ENCODE data around the gene VENTX.

Gene VENTX

DNA sequence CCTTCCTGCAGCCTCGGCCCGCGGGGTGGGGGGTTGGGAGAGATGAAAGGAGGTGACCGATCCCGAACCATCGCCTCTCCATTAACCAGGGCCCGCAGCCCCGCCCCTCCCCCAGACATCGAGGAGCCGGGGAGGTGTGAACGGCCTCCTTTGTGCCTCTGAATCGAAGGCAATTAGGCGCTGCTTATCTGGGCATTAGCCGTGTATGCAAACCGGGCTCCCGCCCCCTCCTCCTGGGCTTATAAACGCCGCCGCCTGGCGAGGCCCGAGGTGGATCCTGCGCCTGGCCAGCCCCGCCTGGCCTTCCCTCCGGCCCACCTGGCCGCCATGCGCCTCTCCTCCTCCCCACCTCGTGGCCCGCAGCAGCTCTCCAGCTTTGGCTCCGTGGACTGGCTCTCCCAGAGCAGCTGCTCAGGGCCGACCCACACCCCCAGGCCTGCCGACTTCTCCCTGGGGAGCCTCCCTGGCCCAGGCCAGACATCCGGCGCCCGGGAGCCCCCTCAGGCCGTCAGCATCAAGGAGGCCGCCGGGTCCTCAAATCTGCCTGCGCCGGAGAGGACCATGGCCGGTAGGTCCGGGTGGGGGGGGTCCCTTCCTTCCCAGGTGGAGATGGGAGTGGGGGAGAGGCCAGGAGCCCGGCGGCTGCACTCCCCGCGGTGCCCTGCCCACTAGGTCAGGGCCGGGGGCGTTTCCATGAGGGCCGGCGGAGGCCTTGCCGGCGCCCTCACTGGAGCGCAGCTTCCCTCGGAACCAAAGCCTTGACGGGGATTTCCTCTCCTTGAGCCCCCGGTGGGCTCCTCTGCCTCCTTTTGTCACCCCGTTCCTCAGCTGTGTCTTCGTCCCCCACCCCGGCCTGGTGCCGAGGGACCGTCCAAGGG lies at the start of gene VENTX:
TSS of gene VENTX (plus strand) at position 268 of the 878 bp plus-strand sequence. CDS start at position 328, 60 bp downstream.
- no peak within 1 kb of the TSS for H3K4me3 ChIP-seq (ENCODE audit: low read depth, low read length)
- no peak for DNase-seq (ENCODE audit: low read depth)

DNA sequence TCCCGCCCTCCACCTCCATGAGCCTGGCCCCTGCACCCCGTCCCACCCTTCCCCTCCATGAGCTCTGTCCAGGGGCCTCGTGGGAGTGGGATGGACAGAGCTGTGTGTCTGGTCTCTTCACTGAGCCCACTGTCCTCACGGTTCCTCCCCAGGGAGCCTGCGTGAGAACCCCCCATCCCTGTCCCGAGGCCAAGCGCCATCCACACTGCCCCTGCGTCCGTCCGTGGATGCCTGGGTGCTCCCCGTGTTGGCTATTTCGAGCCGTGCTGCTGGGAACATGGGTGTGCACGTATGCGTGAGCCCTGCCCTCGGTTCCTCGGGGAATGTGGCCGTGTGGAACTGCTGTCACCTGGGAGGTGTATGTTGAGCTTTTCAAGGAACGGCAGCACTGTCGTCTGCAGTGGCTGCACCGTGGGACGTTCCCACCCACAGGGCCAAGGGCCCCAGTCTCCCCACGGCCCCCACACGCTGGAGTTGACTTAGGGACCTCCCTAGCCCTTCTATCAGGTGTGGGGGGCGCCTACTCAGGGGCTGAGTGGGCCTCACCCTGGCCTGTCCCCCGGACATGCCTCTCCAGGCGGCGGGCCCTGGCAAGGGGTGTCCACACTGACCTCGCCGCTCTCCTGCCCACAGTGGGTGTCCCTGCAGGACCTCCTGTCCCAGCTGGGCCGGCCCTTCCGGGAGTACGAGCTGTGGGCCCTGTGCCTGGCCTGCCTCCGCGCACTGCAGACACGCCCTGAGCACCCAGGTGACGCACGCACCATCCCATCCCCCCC lies 49.6 kb upstream of the VENTX start:
- no peak overlapping the region for H3K4me3 ChIP-seq (ENCODE audit: low read depth, low read length)
- no peak for DNase-seq (ENCODE audit: low read depth)

GRCh38 chr10:133189256-133189655 lies 48.4 kb upstream of the VENTX start:
- no peak for DNase-seq (ENCODE audit: low read depth)

GRCh38 chr10:133189726-133190125 lies 47.9 kb upstream of the VENTX start:
- DNase-seq (ENCODE audit: low read depth) = no peak
- no peak overlapping the region for H3K4me3 ChIP-seq (ENCODE audit: low read depth, low read length)

More at GRCh38 chr10:133189256-133189655, 48.4 kb upstream of the VENTX start:
- no peak overlapping the region for H3K4me3 ChIP-seq (ENCODE audit: low read depth, low read length)

DNA sequence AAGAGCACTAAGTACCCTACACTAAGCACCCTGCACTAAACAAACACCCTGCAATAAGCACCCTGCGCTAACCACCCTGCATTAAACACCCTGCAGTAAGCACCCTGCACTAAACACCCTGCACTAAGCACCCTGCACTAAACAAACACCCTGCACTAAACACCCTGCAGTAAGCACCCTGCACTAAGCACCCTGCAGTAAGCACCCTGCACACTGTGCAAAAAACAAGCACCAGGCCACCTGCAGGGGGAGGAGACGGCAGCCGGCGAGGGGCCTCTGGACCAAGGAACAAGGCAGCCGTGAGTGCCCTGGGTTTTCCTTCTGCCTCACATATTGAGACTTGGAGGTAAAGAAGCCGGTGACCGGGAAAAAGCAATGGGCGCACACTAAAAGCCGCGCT lies 47.4 kb upstream of the VENTX start:
- H3K4me3 ChIP-seq (ENCODE audit: low read depth, low read length) = no peak overlapping the region
- no peak for DNase-seq (ENCODE audit: low read depth)

GRCh38 chr10:133191651-133192050 lies 46.0 kb upstream of the VENTX start:
- no peak overlapping the region for H3K4me3 ChIP-seq (ENCODE audit: low read depth, low read length)
- no peak for DNase-seq (ENCODE audit: low read depth)

GRCh38 chr10:133194151-133194550 lies 43.5 kb upstream of the VENTX start:
- DNase-seq (ENCODE audit: low read depth) = no peak
- no peak overlapping the region for H3K4me3 ChIP-seq (ENCODE audit: low read depth, low read length)

DNA sequence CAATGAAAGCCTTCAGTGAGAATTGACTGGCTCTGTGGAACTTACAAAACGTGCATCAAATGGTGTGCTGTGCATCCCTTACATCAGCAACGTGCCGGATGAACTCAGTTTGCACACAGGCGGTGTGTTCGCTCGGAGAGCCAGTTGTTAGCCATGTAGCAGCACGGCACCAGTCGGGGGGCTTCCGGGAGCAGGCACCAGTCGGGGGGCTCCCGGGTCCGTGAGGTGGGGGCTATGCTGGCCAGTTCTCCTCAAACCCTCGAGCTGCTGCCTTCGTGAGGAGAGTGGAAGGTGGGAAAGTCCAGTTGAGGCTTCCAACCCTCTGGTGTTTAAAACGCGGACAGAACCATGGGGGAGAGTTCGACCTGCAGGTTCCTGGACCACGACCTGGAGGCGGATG lies 42.6 kb upstream of the VENTX start:
- no peak for DNase-seq (ENCODE audit: low read depth)

DNA sequence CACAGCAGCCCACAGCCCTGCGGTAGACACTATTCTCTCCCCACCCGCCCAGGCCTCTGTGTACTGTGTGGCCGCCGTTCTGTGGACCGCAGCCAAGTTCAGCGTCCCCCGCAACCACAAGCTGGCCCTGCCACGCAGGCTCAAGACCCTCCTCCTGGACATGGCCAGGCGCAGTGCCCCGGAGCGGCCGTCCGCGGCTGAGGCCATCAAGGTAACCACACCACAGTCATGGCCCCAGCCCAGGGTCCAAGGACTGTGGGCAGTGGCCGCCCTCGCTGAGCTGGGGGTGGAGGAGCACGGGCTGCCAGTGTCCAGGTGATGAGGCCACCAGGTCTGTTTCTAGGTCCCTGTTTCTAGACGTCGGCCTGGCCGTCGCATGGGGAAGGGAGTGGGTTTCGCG lies 42.0 kb upstream of the VENTX start:
- no peak for DNase-seq (ENCODE audit: low read depth)
- no peak overlapping the region for H3K4me3 ChIP-seq (ENCODE audit: low read depth, low read length)

More for the DNA sequence above, 42.6 kb upstream of the VENTX start:
- no peak overlapping the region for H3K4me3 ChIP-seq (ENCODE audit: low read depth, low read length)

GRCh38 chr10:133196221-133196915 lies 41.3 kb upstream of the VENTX start:
- no peak overlapping the region for H3K4me3 ChIP-seq (ENCODE audit: low read depth, low read length)
- DNase-seq (ENCODE audit: low read depth) = no peak

- no peak overlapping the region for H3K4me3 ChIP-seq (ENCODE audit: low read depth, low read length)
- no peak for DNase-seq (ENCODE audit: low read depth)
Measured at GRCh38 chr10:133196936-133197758, 40.5 kb upstream of the VENTX start.

GRCh38 chr10:133197786-133198185 lies 39.9 kb upstream of the VENTX start:
- H3K4me3 ChIP-seq (ENCODE audit: low read depth, low read length) = no peak overlapping the region
- DNase-seq (ENCODE audit: low read depth) = no peak

GRCh38 chr10:133198206-133198605 lies 39.4 kb upstream of the VENTX start:
- DNase-seq (ENCODE audit: low read depth) = no peak
- no peak overlapping the region for H3K4me3 ChIP-seq (ENCODE audit: low read depth, low read length)

DNA sequence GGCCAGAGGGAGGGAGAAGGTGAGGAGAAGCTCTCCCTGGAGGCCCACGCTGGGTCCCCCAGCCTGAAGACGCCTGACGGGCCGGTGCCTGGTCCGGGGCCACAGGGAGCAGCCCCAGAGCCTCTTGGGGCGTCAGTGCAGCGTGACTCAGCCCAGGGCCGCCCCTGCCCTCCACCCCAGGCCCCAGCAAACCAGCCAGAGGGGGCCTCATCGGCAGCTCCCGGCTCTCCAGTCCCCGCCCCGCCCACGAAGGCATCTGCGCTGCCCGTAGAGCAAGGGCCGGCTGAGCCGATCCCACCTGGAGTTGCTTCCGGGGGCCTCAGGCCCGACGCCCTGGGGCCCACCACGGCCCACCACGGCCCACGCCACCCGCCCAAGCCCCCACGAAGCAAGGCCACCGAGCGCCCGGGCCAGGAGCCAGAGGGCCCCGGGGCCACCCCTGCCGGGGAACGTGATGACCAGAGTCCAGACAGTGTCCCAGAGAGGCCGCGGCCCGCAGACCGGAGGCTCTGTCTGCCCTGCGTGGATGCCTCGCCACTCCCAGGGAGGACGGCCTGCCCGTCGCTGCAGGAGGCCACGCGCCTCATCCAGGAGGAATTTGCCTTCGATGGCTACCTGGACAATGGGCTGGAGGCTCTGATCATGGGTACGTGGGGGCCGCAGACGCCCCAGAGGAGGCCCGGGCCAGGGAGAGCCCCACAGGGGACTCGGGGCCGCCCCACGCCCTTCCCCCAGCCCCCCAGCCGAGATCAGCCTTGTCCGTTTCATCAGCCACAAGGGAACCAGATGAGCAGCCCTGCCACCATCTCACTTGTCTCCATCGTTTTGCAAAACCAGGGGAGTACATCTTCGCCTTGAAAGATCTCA lies 38.8 kb upstream of the VENTX start:
- no peak overlapping the region for H3K4me3 ChIP-seq (ENCODE audit: low read depth, low read length)
- no peak for DNase-seq (ENCODE audit: low read depth)

GRCh38 chr10:133199488-133199885 lies 38.2 kb upstream of the VENTX start:
- no peak overlapping the region for H3K4me3 ChIP-seq (ENCODE audit: low read depth, low read length)
- DNase-seq (ENCODE audit: low read depth) = no peak

GRCh38 chr10:133199992-133200611 lies 37.6 kb upstream of the VENTX start:
- H3K4me3 ChIP-seq (ENCODE audit: low read depth, low read length) = no peak overlapping the region
- DNase-seq (ENCODE audit: low read depth) = no peak

- H3K4me3 ChIP-seq (ENCODE audit: low read depth, low read length) = no peak overlapping the region
- DNase-seq (ENCODE audit: low read depth) = no peak
Measured at GRCh38 chr10:133200621-133201031, 37.0 kb upstream of the VENTX start.

Measured in skeletal muscle cell (primary cell).